GM19035 (cell line): Measurements from ENCODE around the gene KNSTRN.

ENCODE experiments used
- ATAC-seq: cut with Tn5 transposase; IDR thresholded peaks from one replicate; pipeline ENCODE4 v1.9.1; 2021; ENCODE audit not compliant: unreplicated experiment

Gene KNSTRN, protein sequence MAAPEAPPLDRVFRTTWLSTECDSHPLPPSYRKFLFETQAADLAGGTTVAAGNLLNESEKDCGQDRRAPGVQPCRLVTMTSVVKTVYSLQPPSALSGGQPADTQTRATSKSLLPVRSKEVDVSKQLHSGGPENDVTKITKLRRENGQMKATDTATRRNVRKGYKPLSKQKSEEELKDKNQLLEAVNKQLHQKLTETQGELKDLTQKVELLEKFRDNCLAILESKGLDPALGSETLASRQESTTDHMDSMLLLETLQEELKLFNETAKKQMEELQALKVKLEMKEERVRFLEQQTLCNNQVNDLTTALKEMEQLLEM

DNA sequence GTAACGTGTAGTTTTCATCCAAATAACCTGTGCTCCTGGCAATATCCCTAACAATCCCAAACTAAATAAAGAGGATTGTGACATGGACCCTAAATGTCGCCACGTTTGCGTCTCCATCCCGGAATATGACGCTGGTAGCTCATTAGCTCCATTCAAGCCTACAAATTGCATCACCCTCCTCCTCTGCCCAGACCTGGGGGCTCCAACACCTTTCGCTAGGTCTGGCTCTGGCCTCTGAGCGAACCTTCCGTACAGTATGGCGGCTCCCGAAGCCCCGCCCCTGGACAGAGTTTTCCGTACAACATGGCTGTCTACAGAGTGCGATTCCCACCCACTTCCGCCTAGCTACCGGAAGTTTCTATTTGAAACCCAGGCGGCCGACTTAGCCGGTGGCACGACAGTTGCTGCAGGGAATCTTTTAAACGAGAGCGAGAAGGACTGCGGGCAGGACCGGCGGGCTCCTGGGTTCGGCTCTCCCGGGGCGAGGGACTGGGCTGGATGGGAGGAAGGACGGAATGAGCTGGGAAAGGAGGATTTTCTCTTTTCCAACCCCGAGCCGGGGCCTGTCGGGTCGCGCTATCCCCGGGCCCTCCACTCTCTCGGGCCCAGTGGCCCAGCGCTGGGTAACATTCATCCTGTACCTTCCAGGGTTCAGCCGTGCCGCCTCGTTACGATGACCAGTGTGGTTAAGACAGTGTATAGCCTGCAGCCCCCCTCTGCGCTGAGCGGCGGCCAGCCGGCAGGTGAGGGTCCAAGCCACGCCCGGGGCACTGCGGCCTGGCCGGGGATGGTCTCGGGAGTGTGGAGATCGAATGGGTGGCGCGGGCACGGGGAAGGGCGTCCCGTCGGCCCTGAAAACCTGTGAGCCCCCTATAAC, at the start of gene KNSTRN:
Gene KNSTRN, plus strand, starts transcription at position 142 of the 877 bp plus-strand sequence. Its CDS starts 115 bp downstream, at position 257.
- peak; percentile 96 for ATAC-seq

DNA sequence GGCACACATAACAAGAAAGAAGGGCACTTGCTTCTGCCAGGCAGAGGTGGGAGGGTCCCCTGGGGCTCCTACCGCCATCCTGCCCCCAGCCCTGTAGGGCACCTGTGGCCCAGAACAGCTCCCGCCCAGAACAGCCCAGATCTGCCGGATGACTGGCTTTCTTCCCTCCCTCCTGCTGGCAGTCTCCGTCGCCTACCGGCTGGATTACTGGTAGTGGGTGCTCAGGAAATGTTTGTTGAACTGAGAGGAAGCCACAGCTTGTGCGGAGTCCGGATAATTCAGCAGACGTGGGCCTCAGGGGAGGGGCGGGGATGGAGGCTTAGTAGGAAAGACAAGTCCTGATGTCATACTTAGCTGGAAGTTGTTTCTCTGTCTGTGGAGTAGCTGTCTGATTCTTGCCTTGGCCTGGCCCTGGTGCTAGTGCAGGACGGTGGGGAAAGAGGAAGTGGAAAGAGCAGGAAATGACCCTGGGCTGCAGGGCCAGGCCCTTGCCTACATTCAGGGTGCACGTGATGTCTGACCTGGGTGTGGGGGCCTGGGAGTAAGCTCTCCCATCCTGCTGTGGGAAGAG, 48.5 kb upstream of the KNSTRN start:
- no peak for ATAC-seq

DNA sequence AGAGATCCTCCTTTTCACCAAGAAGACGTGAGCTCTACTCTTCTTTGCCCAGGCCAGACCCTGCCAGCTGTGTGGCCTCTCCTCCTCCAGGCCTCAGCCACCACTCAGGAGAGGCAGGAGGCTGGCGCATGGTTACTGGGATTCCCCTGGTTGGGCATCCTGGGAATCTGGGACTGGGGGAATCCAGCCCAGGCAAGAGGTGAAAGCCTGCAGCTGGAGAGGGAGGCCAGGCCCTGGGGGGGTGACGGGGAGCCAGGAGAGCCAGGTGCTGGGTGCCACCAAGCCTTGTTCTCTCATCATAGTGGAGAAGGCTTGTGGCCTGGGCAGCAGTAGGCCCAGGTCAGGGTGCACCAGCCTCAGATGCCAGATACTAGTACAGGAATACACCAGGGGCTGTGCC, 48.0 kb upstream of the KNSTRN start:
- ATAC-seq, result no peak

DNA sequence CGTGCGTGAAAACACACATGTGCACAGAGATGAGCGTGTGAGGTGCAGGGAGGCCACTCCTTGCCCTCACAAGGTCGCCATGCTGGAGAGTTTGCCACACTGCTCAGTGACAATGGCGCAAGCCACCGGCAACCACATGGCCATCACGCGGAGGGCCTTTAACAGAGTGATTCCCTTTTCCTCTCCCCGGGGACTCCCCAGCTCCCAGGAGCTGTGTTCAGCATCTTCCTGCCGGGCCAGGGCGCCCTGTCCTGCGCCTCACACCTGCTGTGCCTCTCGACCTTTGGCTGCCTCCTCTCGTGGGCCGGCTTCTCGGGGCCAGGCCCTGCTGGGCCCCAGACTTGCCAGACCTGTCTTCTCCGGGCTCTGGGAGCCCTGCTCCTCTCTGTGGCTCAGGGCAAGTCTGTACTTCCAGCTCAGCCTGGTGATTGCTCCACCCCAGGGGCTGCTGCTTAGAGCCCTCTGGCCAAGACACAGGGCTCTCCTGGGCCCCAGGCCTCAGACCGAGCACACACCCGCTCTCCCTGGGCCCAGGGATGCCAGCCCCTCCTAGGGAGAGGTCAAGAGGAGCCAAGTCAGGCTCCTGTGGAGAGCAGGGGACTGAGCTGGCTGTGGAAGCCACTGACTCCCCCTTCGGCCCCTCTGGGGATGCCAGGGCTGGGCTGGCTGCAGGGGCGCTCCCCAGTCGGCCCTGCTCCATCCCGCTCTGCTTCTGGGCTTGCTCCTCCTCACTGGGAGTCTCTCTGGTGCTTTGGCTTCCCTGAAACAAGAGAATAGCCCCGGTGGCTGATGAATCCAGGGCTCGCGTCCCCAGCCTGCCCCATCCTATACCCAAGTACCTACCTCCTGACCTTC, 47.4 kb upstream of the KNSTRN start:
- ATAC-seq, result no peak

DNA sequence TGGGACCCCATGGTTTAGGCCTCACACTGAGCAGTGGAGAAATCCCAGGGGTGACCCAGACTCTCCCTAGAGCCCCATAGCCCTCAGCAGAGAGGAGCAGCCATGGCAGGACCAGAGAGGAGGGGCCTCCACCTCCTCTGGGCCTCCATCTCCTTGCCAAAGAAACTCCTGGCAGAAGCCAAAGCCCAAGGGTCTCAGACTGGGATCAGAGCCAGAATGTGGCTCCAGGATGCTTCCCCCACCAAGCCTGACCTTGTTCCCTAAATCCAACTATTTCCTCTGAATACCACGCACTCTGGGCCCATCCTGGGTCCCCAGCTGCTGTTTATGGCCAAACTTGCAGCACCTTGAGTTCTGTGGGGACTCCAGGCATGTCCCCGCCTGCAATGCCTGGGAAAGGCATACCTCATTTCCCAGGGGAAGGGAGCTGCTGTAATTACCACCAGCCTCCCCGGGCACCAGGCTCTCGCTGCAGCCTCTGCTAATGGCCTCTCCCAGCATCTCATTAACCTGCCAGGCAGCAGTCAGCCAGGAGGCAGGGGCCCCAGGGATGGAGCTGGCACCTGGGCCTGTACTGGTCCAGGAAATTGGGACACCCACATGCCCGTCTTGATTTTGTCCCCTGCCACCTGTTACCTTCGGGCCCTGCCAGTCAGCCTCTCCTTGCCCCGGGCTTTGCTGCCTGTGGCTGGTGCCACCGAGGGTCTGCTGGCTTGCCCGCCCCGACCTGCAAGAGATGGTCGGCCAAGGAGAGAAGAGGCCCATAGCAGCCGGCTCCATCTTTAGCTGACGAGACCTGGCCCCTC, 46.4 kb upstream of the KNSTRN start:
- no peak for ATAC-seq

DNA sequence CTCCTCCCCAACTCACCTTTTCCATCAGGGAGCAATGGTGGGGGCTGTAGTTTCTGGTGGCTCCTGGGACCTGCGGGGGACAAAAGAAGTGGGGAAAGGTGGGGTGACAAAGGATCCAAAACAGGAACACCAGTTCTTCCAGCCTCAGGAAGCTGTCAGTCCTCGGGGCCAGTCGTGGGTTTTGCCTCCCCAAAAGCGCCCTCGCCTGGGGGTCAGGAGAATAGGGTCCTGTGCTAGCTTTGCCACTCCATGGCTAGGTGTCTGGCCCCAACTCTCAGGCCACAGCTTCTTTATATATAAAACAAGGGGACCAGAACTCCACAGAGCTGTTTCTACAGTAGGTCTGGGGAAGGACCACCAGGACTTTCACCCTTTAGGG, 45.8 kb upstream of the KNSTRN start:
- ATAC-seq, result no peak

DNA sequence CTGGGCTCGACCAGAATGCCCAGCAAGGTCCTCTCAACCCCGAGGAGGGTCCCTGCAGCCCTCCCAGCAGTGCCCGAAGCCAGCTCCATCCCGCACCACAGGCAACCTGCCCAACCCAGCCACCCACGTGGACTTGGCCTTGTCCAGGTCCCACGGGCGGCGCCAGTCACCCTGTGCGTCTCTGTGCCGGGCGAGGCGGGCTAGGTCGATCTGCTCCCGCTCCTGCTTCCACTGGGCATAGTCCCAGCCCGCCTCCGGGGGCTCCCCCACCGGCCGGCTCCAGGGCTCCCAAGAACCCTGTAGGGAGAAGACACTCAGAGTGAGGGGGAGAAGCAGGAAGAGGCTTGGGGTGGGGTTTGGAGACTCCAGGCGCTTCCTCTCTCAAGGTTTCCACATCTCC, 44.9 kb upstream of the KNSTRN start:
- ATAC-seq, result no peak

DNA sequence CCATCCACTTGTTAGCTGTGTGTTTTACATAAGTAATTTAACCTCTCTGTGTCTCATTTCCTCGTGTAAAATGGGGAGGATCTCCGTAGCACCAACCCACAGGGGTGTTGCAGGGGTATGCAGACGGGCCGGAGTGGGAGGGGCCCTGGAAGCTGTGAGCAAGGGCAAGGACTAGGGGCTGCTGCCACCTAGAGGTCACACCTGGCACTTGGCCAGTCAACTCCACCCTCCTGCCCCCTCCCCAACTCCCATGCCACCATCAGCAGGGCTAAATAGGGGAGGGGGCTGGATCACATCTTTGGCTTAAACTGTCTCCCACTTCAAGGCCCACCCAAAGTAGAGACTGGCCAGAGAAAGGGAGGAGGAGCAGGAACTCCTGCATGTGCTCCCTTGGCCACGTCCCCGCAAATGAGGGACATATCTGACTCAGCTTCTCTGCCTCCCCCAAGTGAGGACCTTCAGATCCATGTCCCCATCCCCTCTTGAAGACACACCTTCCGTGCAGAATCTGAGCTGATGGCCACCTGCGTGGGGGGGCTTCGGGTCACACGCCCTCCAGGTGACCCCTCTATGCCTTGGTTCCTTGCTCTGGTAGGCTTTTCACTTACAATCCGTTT, 44.4 kb upstream of the KNSTRN start:
- ATAC-seq, result peak; percentile 64

DNA sequence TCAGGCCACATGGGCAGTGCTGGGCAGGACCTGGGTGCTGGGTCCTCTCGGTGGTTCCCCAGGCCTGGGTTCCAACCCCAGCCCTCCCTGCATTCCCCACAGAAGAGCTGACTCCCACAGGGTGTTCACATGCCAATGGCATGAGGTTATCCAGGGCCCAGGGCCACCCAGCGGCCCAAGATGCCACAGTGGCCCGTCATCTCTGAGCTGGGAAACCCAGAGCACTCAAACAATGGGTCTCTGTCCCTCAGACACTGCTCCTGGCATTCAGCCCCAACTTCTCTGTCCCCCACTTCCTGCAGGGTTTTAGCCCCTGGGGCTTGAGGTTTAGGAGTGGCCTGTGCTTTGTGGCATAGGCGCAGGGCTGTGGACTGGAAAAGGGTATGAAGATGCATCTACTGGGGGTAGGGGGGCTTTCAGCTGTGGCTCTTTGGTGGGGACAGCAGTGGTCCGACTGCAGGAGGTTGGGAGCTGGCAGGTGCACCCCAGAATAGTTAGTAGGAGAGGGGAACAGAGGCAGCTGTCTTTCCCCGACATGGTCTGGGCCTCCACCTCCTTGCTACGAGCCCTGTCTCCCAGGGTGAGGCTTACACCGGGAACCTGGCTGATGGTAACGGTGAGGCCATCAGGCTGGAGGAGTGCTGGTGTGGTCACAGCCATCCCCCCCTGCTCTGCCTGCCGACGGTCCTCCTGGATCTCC, 43.5 kb upstream of the KNSTRN start:
- no peak for ATAC-seq

DNA sequence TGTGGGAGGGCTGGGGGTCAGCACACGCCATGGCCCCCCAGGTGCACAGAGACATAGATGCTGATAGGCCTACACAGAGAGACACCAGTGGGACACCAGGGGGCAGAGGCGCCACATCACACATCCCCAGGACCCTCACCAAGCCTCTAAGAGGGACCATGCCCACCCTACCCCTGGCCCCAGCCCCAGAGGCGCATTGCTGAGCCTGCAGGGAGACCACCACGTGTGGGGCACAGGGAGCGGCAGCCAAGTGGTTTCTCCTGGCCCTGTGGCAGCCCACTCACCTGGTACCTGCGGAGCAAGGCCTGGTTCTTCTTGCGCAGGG, 42.9 kb upstream of the KNSTRN start:
- no peak for ATAC-seq

DNA sequence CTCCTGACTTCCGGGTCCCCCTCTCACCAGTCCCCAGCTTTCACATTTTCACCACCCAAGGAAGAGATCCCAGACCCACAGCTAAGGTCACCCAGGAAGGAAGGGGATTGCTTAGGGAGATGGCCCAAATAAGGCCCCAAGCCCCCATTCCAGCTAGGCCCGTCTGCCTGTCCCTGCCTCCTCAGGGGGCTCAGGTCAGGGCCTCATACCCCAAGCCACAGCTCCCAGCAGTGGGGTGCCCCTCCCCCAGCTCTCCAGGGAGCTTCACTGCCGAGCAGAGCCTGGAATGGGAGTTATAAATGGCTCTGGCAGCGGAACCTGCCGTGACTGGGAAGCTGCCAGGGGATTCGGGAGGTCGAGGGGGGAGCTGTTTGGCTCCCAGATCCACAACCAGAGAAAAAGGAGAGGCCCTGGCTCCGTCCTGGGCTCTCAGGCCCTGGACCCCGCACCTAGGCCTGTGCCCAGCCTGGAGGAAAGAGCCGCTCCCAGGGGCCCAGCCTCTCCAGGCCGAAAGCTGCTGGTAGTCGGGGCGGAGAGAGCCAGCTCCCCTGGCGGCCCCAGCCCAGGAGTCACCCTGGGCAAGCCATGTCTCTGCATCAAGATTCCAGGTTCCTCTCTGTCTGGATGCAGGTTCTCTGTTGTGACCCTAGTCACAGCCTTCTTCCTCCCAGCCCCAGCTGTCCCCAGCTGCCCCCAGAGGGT, 42.3 kb upstream of the KNSTRN start:
- no peak for ATAC-seq

DNA sequence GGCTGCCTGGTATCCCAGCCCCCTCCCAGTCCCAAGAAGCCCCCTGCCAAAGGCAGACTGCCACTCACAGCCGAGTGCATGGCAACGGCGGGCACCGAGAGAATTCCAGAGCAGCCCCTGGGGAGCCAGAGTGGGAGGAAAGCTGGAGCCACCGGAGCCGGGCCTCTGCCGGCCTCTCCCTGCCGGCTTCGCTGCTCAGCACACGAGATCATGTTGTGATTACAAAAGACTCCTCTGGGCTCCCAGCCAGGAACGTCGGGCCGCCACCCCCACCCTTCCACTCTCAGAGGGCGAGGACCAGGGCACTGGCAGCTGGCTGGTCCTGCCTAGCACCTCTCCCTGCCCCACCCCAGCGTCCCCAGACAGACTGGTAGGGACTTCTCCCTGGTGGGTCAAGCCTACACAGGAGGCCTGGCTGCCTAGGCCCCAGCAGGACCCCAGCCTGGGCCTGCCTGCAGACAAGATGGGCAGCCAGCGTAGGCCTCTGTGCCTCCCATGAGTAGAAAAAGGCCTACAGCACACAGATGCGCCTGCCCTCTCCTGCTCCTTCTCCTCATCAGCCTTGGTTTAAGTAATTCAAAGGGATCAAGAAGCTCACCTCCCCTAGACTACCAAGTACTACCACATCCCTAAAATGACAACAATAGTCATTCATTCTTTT, 41.7 kb upstream of the KNSTRN start, which contains the start of gene CCDC9B:
Gene CCDC9B, minus strand, starts transcription at position 200 of the 661 bp plus-strand sequence. Its CDS starts 120 bp downstream, at position 80.
- no peak for ATAC-seq

DNA sequence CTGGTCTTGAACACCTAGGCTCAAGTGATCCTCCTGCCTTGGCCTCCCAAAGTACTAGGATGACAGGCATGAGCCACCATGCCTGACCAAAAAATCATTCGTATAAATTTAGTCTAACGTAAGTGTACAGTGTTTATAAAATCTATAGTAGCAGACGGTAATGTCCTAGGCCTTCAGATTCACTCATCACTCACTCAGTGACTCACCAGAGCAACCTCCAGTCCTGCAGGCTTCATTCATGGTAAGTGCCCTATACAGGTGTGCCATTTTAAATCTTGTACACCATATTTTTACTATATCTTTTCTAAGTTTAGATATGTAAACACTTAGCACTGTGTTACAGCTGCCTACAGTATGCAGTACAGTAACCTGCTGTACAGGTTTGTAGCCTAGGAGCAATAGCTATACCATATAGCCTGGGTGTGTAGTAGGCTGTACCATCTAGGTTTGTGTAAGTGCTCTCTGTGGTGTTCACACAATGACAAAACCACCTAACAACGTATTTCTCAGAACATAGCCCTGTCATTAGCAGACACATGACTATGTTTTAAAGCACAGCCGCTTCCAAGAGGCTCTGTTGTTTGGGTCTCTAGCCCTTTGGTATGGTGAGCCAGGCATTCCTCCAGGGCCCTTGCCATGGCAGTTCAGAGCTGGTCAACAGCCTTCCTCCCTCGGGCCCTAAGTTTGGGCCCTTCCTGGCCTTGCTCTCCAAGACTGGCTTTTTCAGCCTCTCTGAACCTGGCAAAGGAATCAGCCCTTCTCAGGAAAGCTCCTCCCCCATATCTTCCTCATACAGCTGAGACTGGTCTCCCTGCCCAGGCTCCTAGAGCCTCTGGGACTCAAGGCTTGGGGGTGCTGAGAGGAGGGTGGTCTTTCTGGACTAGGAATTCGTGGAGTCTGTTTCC, 39.9 kb upstream of the KNSTRN start:
- ATAC-seq, result no peak

DNA sequence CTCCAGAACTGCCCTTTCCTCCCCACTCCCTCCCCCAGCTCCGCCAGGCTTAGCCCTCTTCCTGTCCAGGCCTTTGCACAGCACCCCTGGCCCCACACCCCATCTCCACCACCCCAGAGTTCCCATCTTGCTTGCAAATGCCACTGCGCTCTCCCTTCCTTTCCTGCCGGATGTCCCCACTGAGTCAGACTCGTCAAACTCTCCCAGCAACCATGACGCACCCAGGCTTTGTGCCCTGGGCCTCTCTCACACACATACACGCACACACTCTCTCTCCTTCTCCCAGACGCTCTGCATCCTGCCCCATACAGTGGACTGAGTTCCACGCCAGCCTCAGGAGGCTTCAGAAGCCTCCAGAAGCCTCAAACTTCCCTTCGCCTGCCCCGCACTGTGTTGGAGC, 39.0 kb upstream of the KNSTRN start:
- no peak for ATAC-seq

DNA sequence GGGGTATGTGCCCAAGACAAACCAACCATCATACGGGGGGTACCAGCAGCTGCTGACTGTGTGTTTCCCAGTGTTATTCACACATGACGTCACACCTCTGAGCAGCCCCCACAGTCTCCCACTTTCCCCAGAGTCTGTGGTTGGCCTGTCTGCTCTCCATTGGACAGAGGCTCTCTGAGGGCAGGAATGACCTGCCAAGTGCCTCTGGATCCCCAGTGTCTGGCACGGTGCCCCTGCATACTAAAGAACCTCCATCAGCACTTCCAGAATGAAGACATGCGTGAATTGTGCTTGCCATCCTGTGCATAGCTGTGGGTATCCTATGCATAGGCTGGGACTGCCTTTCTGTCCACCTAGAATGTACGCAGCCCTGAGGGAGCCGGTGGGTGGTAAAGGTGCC, 38.3 kb upstream of the KNSTRN start:
- no peak for ATAC-seq

DNA sequence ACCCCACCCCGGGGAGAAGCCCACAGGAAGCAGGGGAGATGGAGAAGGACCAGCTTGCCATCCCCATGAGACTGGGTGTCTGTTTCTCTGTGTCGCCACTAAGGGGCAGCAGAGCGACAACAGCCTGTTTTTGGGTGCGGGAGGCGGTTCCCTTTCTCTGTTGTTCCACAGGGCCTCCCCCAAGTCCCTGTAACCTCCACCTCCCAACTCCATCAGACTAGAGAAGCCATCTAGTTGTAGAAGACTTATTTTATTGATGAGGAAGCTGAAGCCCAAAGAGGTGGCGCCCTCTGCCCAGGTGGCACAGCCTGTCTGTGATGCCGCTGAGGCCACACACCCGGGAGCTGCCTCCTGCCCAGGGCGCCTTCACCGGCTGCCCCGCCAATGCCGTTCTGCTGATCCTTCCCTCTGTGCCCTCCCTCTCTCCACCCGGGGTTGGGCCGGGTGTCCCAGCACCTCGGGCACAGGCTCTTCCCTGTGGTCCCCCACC, 37.8 kb upstream of the KNSTRN start:
- peak; percentile 52 for ATAC-seq
